ENCODE data around the gene CDYL.

GRCh38 chr6:4891141-4891540 lies 114.9 kb downstream of the CDYL start:
- TF ChIP-seq CTCF (IDR thresholded peaks at IDR 0.05) (no peak), POLR2A (IDR thresholded peaks at IDR 0.05) (no peak)
